ENCODE measurements around the gene C2orf74.

DNA sequence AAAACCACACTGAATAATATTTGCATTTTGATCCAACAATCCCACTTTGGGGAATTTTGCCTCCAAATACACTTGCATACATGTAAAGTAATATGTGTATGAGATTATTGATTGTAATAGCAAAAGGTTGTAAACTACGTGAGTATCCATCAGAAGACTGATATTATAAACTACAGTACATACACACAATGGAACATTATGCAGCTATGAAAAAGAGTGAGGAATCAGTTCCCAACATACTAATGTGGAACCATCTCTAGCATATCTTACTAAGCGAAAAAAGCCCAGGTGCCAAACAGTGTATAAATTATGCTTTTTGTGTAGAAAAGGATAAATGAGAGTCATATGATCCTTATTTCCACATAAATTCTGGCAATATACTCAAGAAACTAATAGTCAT is 16.0 kb upstream of the C2orf74 start:
- TF ChIP-seq, protein P1, sequence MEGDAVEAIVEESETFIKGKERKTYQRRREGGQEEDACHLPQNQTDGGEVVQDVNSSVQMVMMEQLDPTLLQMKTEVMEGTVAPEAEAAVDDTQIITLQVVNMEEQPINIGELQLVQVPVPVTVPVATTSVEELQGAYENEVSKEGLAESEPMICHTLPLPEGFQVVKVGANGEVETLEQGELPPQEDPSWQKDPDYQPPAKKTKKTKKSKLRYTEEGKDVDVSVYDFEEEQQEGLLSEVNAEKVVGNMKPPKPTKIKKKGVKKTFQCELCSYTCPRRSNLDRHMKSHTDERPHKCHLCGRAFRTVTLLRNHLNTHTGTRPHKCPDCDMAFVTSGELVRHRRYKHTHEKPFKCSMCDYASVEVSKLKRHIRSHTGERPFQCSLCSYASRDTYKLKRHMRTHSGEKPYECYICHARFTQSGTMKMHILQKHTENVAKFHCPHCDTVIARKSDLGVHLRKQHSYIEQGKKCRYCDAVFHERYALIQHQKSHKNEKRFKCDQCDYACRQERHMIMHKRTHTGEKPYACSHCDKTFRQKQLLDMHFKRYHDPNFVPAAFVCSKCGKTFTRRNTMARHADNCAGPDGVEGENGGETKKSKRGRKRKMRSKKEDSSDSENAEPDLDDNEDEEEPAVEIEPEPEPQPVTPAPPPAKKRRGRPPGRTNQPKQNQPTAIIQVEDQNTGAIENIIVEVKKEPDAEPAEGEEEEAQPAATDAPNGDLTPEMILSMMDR (conservative IDR thresholded peaks at IDR 0.05; ENCODE audit: low read depth, low read length) = no peak
- no peak for TF ChIP-seq EZH2 (IDR thresholded peaks at IDR 0.05; ENCODE audit: borderline replicate concordance, low read depth, low read length, poor library complexity, severe bottlenecking)
